Measurements from ENCODE around the gene TMEM150B. TPM values are rescaled to one million over a fixed set of nuclear protein-coding genes. Genes with fewer than 3 reads are reported as not detected.

TMEM150B gene
- total and polyA plus RNA-seq, 12 donors = 0.11 to 20.8 (median 5.4) TPM

GRCh38 chr19:55350620-55351315, 25.6 kb upstream of the TMEM150B start:
- Histone ChIP-seq H3K27ac (no peak overlapping the region), H3K36me3 (replicated peaks in 1 of 2) (no peaks in the 10 kb centered on the region), H3K4me3 (no peak overlapping the region), H3K27me3 (peaks cover 18% of the 10 kb centered on the region), H3K9me3 (replicated peaks in 1 of 3) (no peaks in the 10 kb centered on the region), H3K4me1 (replicated peaks in 1 of 2) (peaks cover 12 to 15% of the 10 kb centered on the region in 2 donors)
- TF ChIP-seq POLR2A (IDR thresholded peaks at IDR 0.05) = no peak
- no peak for TF ChIP-seq CTCF (IDR thresholded peaks at IDR 0.05)
- WGBS, 4 donors = 60 to 75% (median 73%) methylated on average over 10 to 11 of the region's 11 CpGs
- no peak for DNase-seq
- intact Hi-C loops (cut with DNase I) = no loop called here

DNA sequence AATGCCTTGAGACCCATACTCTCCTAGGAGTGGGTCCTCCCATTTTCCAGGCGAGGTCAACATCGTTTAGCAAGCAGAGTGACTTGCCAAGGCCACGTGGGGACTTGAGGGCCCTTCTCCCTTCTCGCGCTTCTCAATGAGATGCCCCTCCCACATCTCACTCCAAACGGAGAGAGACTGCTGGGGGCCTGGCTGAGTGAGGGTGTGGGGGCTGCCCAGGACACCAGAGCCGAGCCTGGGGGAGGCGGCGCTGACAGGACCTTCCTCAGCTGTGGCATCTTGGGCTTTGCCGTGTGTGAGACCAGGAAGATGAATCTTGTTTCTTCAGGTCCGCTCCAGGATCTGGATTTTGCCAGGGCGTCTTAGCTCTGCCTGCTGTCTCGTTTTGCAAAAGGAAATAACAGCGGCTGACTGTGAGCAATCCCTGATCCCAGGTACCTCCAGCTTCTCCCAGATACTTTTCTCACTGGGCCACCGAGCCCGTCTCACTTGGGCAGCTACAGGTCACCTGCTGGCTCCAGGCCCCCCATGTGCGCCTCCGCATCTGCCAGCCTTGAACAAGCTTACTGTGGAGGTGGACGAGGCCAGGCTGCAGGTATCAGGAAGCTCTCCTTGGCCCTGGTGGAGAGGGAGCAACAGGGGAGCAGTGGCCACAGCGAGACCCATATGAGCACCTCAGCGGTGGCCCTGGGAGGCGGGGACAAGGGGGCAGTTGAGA, 23.3 kb upstream of the TMEM150B start:
- no peak overlapping the region for H3K27ac ChIP-seq
- intact Hi-C loops (cut with DNase I) = no loop called here
- DNase-seq = no peak
- H3K36me3 ChIP-seq (replicated peaks in 1 of 2) = peaks cover 0 to 5% of the 10 kb centered on the region in 2 donors
- WGBS, 4 donors = 78 to 86% (median 82%) methylated on average over 16 to 22 of the region's 22 CpGs
- TF ChIP-seq POLR2A (IDR thresholded peaks at IDR 0.05) = no peak
- TF ChIP-seq CTCF (IDR thresholded peaks at IDR 0.05) = no peak
- H3K9me3 ChIP-seq (replicated peaks in 1 of 3) = no peaks in the 10 kb centered on the region
- H3K4me3 ChIP-seq = no peak overlapping the region
- peaks cover 3 to 4% of the 10 kb centered on the region in 2 donors for H3K4me1 ChIP-seq (replicated peaks in 1 of 2)
- peaks cover 18% of the 10 kb centered on the region for H3K27me3 ChIP-seq

DNA sequence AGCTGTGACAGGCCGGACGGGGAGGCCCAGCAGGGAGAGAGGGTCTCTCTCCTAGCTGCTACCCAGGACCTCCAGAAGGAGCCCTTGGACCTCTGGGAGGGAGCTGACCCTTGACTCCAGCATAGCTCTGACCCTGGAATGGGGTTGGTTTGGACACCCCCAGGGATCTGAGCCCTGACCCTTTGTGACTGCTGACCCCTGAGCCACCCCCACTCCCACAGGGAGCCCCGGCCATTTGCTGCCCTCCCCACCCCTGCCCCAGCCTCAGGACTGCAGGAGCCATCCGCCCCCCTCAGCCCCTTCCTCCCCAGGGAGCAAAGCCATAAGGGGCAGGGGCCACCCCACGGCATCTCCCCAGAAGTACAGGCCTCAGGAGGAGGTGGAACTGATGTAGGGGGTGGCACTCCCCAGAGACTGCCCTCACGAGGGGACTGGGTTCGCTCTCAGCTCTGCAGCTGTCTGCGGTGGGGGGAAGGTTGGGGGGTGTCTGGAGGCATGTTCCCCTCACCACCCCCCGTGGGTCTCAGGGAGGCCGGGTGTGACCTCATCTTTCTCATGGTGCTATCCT, 22.4 kb upstream of the TMEM150B start:
- TF ChIP-seq CTCF (IDR thresholded peaks at IDR 0.05) = no peak
- Histone ChIP-seq H3K4me1 (replicated peaks in 1 of 2) (no peaks in the 10 kb centered on the region), H3K4me3 (no peak overlapping the region), H3K27ac (no peak overlapping the region), H3K9me3 (replicated peaks in 1 of 3) (no peaks in the 10 kb centered on the region), H3K27me3 (peaks cover 15% of the 10 kb centered on the region), H3K36me3 (replicated peaks in 1 of 2) (peaks cover 0 to 14% of the 10 kb centered on the region in 2 donors)
- WGBS, 4 donors = 30 to 87% (median 85%) methylated on average over 2 to 10 of the region's 10 CpGs
- intact Hi-C loops (cut with DNase I) = no loop called here
- DNase-seq = no peak

GRCh38 chr19:55346725-55347441, 21.7 kb upstream of the TMEM150B start:
- H3K9me3 ChIP-seq (replicated peaks in 1 of 3) = no peaks in the 10 kb centered on the region
- H3K27ac ChIP-seq = no peak overlapping the region
- H3K4me3 ChIP-seq = no peak overlapping the region
- 87 to 96% (median 91%) methylated on average over 11 to 41 of the region's 41 CpGs for WGBS, 4 donors
- H3K36me3 ChIP-seq (replicated peaks in 1 of 2) = peaks cover 0 to 21% of the 10 kb centered on the region in 2 donors
- peaks cover 9% of the 10 kb centered on the region for H3K27me3 ChIP-seq
- intact Hi-C loops (cut with DNase I) = no loop called here
- no peaks in the 10 kb centered on the region for H3K4me1 ChIP-seq (replicated peaks in 1 of 2)
- TF ChIP-seq CTCF (IDR thresholded peaks at IDR 0.05) (no peak), POLR2A (IDR thresholded peaks at IDR 0.05) (no peak)
- DNase-seq = no peak

Data from adrenal gland (tissue), 12 donors.